GM21447 (cell line): ENCODE results near the gene DNAJB2.
"Not testable (repeated sequence)": the region's sequence is repeated elsewhere in the genome, so short reads cannot be mapped to it uniquely, and the experiment has no call there.

Source experiments
- ATAC-seq: cut with Tn5 transposase; IDR thresholded peaks from one replicate; pipeline ENCODE4 v1.9.1; 2021; ENCODE audit not compliant: unreplicated experiment

DNAJB2 gene

GRCh38 chr2:219298759-219299371, 19.7 kb downstream of the DNAJB2 start:
- ATAC-seq = peak; percentile 52

- no peak for ATAC-seq
Measured at GRCh38 chr2:219299372-219299760, 20.2 kb downstream of the DNAJB2 start.

- no peak for ATAC-seq
Measured at GRCh38 chr2:219300022-219300421, 20.9 kb downstream of the DNAJB2 start.

- ATAC-seq = no peak
Measured at GRCh38 chr2:219302412-219302968, 23.3 kb downstream of the DNAJB2 start.

DNA sequence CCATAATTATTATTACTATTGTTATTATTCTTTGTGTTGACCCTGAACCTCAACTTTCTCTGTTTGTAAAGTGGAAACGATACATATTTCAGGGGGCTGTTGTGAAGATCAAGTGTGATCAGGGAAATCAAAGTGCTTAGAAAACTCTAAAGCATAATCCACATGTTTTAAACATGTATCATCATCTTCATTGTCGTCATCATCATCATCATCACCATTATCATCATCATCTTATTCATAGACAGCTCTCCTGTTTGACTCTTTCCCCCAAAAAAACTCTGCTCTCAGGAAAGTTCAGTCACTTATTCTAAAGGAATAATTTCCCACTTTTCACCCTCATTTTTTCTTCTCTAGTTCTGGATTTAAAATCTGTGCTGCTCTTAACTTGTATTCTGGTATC, 25.1 kb downstream of the DNAJB2 start:
- no peak for ATAC-seq

DNA sequence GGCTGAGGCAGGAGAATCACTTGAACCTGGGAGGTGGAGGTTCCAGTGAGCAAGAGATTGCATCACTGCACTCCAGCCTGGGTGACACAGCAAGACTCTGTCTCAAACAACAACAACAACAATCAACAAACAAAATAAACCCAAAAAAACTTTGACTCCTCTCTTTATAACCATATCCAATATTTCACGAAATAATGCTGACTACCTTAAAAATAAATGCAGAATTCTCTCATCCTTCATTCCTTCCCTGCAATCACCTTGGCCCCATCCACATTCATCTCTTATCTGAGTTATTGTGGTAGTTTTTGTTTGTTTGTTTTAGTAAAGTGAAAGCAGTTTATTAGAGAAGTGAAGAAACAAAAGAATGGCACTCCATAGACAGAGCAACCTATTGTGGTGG, 26.9 kb downstream of the DNAJB2 start:
- ATAC-seq = no peak

- ATAC-seq = no peak
Measured at GRCh38 chr2:219308142-219309101, 29.3 kb downstream of the DNAJB2 start.

GRCh38 chr2:219309278-219309677, 30.1 kb downstream of the DNAJB2 start, which contains the start of gene PTPRN:
Gene PTPRN (minus strand): TSS chr2:219309401. CDS start chr2:219309332, 69 bp downstream.
- ATAC-seq = no peak

DNA sequence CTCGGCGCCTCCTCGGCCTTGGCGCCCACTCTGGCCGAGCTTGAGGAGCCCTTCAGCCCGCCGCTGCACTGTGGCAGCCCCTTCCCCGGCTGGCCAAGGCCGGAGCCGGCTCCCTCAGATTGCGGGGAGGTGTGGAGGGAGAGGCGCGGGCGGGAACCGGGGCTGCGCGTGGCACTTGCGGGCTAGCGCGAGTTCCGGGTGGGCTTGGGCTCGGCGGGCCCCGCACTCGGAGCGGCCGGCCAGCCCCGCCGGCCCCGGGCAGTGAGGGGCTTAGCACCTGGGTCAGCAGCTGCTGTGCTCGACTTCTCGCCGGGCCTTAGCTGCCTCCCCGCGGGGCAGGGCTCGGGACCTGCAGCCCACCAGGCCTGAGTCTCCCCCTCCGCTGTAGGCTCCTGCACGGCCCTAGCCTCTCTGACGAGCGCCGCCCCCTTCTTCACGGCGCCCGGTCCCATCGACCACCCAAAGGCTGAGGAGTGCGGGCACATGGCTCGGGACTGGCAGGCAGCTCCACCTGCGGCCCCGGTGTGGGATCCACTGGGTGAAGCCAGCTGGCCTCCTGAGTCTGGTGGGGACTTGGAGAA, 33.6 kb downstream of the DNAJB2 start:
- ATAC-seq = not testable (repeated sequence)

DNA sequence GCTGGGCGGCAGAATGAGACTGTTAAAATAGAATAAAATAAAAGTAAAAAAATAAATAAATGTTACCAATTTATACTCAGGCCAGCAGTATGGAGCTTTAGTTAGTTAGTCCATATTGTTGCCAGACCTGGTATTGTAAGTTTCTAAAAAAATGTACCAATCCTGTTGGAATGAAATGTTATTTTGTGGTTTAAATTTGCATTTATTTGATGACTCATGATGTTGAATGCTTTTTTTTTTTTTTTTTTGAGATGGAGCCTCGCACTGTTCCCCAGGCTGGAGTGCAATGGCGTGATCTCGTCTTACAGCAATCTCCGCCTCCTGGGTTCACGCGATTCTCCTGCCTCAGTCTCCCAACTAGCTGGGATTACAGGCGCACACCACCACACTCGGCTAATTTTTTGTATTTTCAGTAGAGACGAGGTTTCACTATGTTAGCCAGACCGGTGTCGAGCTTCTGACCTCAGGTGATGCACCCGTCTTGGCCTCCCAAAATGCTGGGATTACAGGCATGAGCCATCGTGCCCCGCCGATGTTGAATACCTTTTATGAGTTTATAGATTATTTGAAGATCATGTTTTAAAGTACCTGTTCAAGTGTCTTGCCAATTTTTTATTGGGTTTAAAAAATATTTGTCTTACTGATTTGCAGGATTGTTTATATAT, 35.8 kb downstream of the DNAJB2 start:
- no peak for ATAC-seq

DNA sequence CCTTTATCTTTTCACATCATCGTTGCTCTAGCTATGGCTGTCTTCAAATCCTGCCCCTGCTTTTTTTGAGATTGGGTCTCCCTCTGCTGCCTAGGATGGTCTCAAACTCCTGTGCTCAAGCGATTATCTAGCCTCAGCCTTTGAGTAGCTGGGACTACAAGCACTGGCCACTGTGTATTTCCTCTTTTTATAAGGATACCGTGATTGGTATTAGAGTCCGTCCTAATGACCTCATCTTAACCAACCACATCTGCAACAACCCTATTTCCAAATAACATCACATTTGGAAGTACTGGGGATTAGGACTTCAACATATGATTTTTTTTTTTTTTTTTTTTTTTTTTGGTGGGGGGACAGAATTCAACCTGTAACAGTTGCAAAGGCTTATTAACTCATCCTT, 44.3 kb downstream of the DNAJB2 start:
- no peak for ATAC-seq

- ATAC-seq = no peak
Measured at GRCh38 chr2:219325136-219325535, 46.0 kb downstream of the DNAJB2 start.

- ATAC-seq = no peak
Measured at GRCh38 chr2:219325657-219326315, 46.6 kb downstream of the DNAJB2 start.

DNA sequence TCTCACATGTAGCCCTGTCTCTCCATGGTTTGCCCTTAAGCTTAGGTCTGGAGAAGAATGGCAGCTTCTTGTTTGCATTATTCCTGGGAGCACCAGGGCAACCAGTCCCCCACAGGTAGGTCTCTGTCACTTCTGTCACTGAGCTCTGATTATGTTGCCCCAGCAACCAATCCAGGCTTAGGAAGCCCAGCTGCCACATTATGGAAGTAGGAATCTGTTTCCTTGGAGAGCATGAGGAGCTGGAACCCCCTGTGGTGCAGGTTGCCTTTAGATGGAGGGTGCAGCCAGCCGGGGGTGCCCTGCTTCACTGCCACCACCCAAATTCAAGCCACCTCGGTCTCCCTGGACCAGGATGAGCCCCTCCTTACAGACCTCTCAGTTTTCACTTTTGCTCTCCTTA, 48.6 kb downstream of the DNAJB2 start:
- no peak for ATAC-seq

- ATAC-seq = no peak
Measured at GRCh38 chr2:219331560-219332213, 52.5 kb downstream of the DNAJB2 start.

DNA sequence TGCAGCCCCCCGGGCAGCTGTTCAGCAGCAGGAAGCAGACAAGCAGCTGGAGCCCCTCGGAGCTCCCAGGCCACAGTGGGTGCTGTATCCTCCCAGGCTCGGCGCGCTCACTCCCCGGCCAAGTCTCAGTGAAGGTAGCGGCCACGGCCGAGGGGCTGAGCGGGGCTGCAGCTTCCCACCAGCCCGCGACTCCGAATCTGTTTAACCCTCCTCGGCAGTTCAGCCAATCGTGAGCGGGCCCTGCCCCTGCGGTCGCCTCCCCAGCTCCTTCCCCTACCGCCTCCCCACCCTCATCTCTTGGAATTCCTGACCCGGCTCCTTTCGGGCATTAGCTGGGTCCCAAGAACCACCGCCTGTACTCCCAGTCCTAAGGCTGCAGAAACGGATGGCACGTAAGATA, 53.4 kb downstream of the DNAJB2 start, which contains the start of gene RESP18:
Gene RESP18 (minus strand): TSS at position 203 of the 400 bp plus-strand sequence.
- ATAC-seq = no peak

DNA sequence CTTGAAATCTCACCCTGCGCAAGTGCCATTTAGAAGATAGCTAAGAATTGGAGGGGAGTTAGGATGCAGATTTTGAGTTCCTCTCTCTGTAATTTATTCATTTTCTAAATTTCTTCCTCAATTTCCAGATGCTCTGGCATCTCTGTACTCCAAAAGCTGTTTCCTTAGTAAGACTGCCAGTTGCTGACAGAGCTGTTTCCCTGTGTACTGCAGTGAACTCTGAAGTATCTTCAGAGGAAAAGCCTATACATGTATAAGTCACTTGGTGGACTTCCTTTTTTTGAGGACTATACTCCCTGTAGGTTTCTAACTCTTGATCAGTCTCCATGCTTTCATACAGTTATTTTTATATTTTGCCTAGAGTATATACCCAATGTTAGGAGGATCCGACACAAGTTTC, 54.9 kb downstream of the DNAJB2 start:
- no peak for ATAC-seq

DNA sequence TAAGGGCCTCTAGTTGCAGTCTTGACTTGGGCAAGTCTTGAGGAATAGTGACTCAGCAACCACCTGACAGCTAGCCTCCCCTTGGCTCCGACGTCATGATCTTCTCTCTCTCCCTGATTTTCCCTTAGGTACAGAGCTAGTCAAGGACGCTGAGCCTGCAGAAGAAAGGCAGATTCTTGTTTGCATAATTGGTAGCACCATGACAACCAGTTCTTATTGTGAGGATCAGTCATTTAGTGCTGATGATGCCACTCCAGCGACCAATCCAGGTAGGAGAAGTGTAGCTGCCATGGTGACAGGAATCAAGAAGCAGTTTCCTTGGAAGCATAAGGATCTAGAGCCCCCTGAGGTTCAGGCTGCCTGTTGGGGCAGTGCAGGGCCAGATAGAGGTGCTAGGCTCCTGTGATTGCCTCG, 56.2 kb downstream of the DNAJB2 start:
- ATAC-seq = no peak
